GM12892 (cell line): ENCODE results near the gene NBR1.
"Not testable (repeated sequence)": the region's sequence is repeated elsewhere in the genome, so short reads cannot be mapped to it uniquely, and the experiment has no call there.

Experiments used
- DNase-seq: peaks from one replicate; pipeline ENCODE4 v3.0.0; 2011; ENCODE audit not compliant: insufficient read length
- FAIRE-seq: peaks from 2 replicates; lab custom pipeline; 2011; peaks lifted over from hg19 to GRCh38; lab: Jason Lieb, UNC
- POLR2A ChIP-seq: IDR thresholded peaks from 2 replicates; pipeline ENCODE4 v1.6.1; 2011; ENCODE audit warnings: low read depth, low read length, control low read depth
- POLR2AphosphoS5 ChIP-seq: IDR thresholded peaks from 2 replicates; pipeline ENCODE4 v1.6.1; 2011; ENCODE audit warnings: low read depth, low read length, control low read depth
- TAF1 ChIP-seq: IDR thresholded peaks from 2 replicates; pipeline ENCODE4 v1.6.1; 2011; ENCODE audit warnings: low read depth, mild to moderate bottlenecking, control low read depth, low read length, borderline replicate concordance

The NBR1 gene

GRCh38 chr17:43140396-43141332 is 30.4 kb upstream of the NBR1 start:
- FAIRE-seq (no peak), DNase-seq (no peak)
- TF ChIP-seq POLR2A (no peak), TAF1 (no peak), POLR2AphosphoS5 (no peak)

DNA sequence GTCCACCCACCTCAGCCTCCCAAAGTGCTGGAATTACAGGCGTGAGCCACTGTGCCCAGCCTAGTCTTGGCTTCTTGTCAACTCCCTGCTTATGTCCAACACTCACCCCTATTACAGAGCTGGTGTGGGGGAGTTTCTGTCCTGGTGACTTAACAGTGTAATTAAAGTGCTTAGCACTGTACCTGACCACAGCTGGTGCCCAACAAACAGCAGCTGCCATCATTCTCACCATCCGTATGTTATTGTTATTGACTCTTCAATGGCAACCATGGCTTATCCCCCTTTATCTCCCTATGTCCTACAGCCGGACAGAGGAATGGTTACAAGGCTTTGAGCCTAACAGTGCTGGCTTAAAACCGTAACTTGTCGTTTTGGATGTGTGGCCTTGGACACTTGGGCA is 28.9 kb upstream of the NBR1 start:
- no peak for TF ChIP-seq TAF1
- no peak for TF ChIP-seq POLR2A
- no peak for TF ChIP-seq POLR2AphosphoS5
- DNase-seq (no peak), FAIRE-seq (no peak)

DNA sequence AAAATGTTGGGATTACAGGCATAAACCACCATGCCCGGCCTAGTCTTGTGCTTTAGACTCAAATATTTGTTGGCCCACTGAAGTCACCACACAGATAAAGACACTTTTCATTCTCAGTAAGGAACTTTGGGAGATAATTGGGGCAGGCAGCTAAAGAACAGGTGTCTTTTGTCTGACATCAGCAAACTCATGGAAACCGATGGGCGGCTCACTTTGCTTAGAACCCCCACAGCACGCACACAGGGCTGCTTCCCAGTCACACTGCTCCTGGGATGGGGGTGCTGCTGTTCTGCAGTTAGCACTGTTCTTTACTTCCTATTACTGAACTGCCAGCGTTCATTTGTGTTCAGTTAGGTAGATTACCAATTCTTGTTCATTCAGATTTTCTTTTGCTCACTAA is 27.8 kb upstream of the NBR1 start:
- FAIRE-seq (no peak), DNase-seq (no peak)
- TF ChIP-seq TAF1, result no peak
- no peak for TF ChIP-seq POLR2AphosphoS5
- TF ChIP-seq POLR2A, result no peak

DNA sequence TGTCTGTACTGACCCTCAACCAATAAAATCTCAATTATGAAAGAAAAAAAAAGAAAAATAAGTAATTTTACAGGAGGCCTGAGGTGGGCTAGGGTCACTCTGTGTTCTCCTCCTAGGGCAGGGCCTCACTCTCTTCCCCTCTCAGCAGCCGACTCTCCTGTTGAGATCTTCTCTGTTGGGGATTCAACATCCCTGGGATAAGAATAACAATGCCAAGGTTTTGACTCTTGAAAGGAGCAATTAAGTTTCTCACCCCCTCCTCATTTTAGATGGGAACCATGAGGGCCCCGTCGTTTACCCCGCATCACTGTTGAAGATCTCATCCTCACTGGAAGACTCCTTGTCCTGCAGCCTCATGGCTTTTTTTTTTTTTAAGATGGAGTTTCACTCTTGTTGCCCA is 24.4 kb upstream of the NBR1 start:
- TF ChIP-seq TAF1, result no peak
- TF ChIP-seq POLR2A, result no peak
- TF ChIP-seq POLR2AphosphoS5, result no peak
- DNase-seq, result no peak
- FAIRE-seq, result no peak

- TF ChIP-seq POLR2AphosphoS5 (no peak), TAF1 (no peak), POLR2A (no peak)
- FAIRE-seq (no peak), DNase-seq (no peak)
Measured at GRCh38 chr17:43151880-43152456, 19.0 kb upstream of the NBR1 start.

GRCh38 chr17:43153197-43153835 is 17.7 kb upstream of the NBR1 start:
- DNase-seq, FAIRE-seq: not testable (repeated sequence)

DNA sequence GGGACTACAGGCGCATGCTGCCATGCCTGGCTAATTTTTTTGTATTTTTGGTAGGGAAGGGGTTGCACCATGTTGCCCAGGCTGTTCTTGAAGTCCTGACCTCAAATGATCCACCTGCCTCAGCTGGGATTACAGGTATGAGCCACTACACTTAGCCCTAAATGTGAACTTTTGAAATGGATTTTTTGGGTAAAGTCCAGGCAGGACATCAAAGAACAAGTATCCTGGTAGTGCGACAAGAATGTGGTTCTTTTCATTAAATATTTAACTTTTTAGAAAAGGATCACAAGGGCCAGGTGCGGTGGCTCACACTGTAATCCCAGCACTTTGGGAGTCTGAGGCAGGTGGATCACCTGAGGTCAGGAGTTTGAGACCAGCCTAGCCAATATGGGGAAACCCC is 15.3 kb upstream of the NBR1 start:
- TF ChIP-seq POLR2A, result no peak
- TF ChIP-seq POLR2AphosphoS5, result no peak
- no peak for TF ChIP-seq TAF1
- FAIRE-seq (no peak), DNase-seq (no peak)

DNA sequence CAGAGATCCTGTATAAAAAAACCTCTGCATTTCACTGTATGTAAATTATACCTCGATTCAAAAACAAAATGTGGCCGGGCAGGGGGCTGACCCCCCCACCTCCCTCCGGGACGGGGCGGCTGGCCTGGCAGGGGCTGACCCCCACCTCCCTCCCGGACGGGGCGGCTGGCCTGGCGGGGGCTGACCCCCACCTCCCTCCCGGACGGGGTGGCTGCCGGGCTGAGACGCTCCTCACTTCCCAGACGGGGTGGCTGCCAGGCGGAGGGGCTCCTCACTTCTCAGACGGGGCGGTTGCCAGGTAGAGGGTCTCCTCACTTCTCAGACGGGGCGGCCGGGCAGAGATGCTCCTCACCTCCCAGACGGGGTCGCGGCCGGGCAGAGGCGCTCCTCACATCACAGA is 11.8 kb upstream of the NBR1 start:
- DNase-seq, FAIRE-seq: not testable (repeated sequence)

DNA sequence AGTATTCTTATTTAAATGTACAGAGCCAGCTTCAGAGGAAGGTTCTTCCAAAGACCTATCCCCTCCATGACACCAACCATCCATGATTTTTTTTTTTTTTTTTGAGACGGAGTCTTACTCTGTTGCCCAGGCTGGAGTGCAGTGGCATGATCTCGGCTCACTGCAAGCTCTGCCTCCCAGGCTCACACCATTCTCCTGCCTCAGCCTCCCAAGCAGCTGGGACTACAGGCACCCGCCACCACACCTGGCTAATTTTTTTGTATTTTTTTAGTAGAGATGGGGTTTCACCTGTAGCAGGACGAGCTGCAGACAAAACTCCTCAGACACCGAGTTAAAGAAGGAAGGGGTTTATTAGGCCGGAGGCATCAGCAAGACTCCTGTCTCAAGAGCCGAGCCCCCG is 11.1 kb upstream of the NBR1 start:
- not testable (repeated sequence) for FAIRE-seq

DNA sequence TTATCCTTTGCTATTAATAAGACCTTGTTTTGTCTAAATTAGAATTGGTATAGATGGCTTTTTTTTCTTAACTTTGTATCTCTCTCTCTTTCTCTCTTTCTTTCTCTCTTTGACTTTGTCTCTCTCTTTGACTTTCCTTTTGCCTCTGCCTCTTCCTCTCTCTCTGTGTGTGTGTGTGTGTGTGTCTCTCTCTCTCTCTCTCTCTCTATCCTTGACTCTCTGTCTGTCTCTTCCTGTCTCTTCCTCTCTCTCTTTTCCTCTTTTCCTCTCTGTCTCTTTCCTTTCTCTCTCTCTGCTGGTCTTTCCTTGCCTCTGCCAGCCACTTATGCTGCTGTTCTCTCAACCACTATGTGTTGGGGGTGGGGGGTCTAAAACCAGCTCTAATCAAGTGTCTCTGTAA is 5.0 kb upstream of the NBR1 start:
- not testable (repeated sequence) for FAIRE-seq, DNase-seq

More for the DNA sequence above, 11.1 kb upstream of the NBR1 start:
- DNase-seq, result not testable (repeated sequence)

- DNase-seq, result peak; percentile 32
- TF ChIP-seq TAF1, result no peak
- no peak for TF ChIP-seq POLR2AphosphoS5
- TF ChIP-seq POLR2A, result no peak
- FAIRE-seq, result no peak
Measured at GRCh38 chr17:43169561-43170139, 1.4 kb upstream of the NBR1 start.
